ENCODE measurements around the gene ZNF785. TPM values are rescaled to one million over a fixed set of nuclear protein-coding genes. Genes with fewer than 3 reads are reported as not detected.

The ZNF785 gene
- polyA plus RNA-seq, 4 donors: 16.8 to 31.6 (median 19.6) TPM

DNA sequence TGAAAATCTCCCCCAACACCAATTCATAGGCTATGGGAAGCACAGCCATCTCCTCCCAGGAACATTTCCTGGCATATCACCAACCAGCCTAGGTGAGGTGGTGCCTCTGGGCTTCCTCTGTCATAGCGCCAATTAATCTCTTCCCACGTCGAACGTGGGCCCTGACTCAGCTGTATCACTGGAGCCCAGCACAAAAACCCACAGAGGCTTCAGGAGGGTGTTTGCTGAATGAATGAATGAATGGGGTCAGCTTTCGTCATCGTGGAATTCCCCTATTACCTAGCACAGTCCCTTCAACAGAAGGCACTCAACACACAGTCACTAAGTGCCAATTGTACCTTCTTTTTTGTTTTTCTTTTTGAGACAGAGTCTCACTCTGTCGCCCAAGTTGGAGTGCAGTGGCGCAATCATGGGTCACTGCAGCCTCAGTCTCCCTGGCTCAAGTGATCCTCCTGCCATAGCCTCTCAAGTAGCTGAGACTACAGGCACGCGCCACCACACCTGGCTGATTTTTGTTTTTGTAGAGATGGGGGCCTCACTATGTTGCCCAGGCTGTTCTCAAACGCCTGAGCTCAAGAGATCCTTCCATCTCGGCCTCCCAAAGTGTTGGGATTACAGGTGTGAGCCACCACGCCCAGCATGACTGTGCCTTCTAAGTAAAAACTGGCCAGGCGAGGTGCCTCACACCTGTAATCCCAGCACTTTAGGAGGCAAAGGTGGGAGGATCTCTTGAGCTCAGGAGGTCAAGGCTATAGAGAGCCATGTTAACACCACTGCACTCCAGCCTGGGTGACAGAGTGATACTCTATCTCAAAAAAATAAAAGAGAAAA, 18.1 kb downstream of the ZNF785 start:
- DNase-seq (ENCODE audit: low read depth in 4 of 4, low spot score in 3 of 4): no peak

DNA sequence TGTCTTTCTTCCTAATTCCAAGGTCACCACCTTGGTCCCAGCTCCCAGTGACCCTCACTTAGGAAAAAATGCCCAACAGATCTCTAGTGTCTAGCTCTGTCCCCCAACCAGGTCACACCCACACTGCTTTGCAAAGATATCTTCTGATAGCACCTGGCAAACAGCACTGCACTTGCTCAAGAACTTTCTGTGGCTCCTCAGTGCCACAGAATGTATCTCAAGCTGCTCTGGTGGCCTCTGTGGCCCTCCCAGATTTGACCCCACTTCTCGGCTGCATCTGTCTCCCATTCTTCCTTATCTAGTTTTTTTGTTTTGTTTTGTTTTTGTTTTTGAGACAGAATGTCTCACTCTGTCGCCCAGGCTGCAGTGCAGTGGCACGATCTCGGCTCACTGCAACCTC, 19.0 kb downstream of the ZNF785 start:
- no peak for DNase-seq (ENCODE audit: low read depth in 4 of 4, low spot score in 3 of 4)

- DNase-seq (ENCODE audit: low read depth in 4 of 4, low spot score in 3 of 4): no peak
Observed at GRCh38 chr16:30565984-30566383, 19.5 kb downstream of the ZNF785 start.

DNA sequence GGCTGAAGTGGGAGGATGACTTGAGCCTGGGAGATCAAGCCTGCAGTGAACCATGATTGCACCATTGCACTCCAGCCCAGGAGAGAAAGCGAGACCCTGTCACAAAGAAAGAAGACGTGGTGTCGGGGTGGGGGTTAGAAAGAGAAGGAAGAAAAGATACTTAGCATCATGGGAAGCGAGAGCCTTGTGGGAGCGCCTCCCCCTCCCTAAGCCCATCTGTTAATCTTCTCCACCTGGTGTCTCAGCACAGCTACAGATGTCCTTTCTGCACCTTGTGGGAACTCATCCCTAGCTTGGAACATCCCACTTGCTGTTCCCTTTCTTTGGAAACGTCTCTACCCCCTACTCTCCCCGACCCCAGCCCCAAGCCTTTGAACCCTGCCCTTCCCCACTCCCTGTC, 20.0 kb downstream of the ZNF785 start:
- DNase-seq (ENCODE audit: low read depth in 4 of 4, low spot score in 3 of 4): no peak

DNA sequence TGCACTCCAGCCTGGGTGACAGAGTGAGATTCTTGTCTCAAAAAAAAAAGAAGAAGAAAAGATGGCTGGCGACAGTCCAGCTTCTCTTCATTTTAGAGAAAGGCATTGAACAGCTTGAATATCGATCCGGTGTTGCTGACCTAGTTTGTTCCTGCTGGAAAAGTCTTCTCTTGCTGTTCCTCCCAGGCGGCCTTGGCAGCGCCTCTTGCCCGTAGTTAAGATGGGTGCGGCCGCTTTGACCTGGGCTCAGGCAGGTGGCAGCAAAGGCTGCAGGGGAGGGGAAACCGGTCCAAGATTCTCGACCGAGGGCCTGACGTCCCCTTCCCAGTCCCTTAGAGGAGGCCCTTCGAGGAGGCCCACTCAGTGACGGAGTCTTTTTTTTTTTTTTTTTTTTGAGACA, 23.5 kb downstream of the ZNF785 start:
- DNase-seq (ENCODE audit: low read depth in 4 of 4, low spot score in 3 of 4): no peak

GRCh38 chr16:30561089-30561816, 24.2 kb downstream of the ZNF785 start:
- no peak for DNase-seq (ENCODE audit: low read depth in 4 of 4, low spot score in 3 of 4)

- no peak for DNase-seq (ENCODE audit: low read depth in 4 of 4, low spot score in 3 of 4)
Observed at GRCh38 chr16:30559690-30560089, 25.8 kb downstream of the ZNF785 start.

GRCh38 chr16:30558789-30559377, 26.6 kb downstream of the ZNF785 start:
- no peak for DNase-seq (ENCODE audit: low read depth in 4 of 4, low spot score in 3 of 4)

DNA sequence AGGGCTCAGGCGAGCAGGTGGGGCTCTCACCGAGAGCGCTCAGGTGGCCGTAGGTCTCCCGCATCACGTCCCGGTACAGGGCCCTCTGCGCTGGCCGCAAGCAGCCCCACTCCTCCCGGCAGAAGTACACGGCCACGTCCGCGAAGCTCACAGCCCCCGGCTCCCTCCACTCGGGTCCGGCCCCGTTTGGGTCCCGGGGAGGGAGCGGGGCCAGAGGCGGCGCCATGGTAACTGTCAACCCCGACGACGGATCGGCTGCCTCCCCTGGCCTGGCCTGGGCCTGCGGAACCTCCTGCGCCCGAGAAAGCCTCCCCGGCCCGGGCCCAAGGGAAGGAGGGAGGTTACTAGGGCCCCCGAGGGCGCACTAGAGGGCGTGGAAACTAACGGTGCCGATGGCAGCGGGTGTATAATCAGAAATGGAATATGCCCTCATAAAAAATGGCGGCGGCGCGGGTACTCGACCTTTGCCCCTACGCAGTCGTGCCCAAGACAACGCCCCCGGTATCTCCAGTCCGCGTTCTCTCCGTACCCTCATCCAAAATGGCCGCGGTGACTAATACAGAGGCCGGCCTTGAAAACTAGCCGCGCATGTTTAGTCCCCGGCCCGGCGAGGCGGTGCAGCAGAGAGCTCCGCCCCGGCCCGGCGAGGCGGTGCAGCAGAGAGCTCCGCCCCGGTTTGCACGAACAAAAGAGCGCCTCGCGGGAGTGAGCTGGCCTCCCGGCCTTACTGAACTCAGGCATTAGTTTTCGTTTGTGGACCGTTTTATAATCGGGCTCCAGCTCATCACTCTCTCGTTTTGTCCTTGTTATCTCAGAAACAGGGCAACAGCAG, 27.3 kb downstream of the ZNF785 start, which contains the start of gene ZNF764:
ZNF764 (minus strand) TSS at position 418 of the 832 bp plus-strand sequence; CDS start at position 226, 192 bp downstream.
- DNase-seq (ENCODE audit: low read depth in 4 of 4, low spot score in 3 of 4): peak; percentile 86 to 96 (median 94)

DNA sequence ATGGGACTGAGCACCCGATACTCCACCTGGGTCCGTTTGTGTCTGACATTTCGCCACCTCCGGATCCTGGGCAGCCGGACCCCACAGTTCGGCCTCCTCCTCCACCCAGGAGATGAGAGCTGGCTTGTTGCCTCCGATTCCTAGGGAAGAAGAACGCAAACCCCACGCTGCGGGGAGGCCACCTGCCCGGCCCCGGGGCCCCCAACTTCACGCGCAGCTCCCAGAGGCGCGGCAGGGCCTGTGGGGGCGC, 27.9 kb downstream of the ZNF785 start:
- no peak for DNase-seq (ENCODE audit: low read depth in 4 of 4, low spot score in 3 of 4)

GRCh38 chr16:30556125-30556473, 29.4 kb downstream of the ZNF785 start:
- no peak for DNase-seq (ENCODE audit: low read depth in 4 of 4, low spot score in 3 of 4)

GRCh38 chr16:30555315-30556124, 30.0 kb downstream of the ZNF785 start:
- no peak for DNase-seq (ENCODE audit: low read depth in 4 of 4, low spot score in 3 of 4)

DNA sequence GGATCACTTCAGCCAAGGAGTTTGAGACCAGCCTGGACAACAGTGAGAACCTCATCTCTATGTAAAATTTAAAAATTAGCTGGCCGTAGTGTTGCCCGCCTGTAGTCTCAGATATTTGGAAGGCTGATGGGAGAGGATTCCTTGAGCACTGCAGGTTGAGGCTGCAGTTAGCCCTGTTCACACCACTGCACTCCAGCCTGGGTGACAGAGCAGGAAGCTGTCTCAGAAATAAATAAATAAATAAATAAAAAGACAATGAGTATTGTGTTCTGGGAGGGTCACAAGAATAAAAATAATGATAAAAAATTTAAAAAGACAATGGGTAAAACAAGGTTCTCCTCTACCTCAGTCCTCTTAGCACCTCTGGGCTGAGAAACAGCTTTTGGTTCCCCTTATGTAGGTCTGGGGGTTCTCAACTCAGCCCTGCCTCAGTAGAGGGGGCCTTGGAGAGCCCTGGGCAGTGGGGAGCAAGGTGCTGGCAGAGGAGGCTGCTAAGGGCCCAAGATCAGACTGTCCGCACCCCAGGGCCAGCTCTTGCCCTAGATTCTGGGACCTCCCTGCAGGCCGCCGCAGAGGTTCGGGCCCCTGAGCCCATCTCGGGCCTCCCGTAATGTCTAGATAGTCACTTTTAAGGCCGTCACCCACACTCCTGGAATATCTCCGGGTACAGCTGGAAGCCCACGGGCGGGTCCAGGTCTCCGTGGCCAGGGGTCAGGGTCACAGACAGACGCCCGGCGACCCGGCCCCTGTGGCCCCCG, 30.8 kb downstream of the ZNF785 start:
- no peak for DNase-seq (ENCODE audit: low read depth in 4 of 4, low spot score in 3 of 4)

DNA sequence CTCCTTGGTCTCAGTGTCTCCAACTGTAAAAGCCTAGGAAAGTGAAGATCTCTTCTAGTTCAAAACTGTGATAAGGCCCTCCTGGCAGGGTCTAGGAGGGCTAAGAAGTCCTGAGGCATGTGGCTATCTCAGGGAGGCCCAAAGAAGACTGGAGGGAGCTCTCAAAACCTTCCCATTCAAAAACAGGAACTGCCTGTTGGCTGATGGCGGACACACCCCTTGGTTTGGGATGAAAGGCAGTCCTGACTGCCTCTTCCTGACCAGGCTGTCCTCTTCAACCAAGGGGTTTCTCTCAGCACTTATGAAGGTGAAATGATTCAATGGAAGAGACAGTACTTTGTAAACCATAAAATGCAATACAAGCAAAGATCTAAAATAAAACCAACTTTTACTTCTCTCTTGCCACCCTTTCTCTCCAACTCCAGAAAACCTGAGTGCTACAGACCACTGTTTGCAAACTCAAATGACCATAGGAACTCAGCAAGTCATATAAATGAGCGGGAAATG, 32.1 kb downstream of the ZNF785 start:
- DNase-seq (ENCODE audit: low read depth in 4 of 4, low spot score in 3 of 4): no peak

- DNase-seq (ENCODE audit: low read depth in 4 of 4, low spot score in 3 of 4): no peak
Observed at GRCh38 chr16:30552956-30553355, 32.5 kb downstream of the ZNF785 start.

DNA sequence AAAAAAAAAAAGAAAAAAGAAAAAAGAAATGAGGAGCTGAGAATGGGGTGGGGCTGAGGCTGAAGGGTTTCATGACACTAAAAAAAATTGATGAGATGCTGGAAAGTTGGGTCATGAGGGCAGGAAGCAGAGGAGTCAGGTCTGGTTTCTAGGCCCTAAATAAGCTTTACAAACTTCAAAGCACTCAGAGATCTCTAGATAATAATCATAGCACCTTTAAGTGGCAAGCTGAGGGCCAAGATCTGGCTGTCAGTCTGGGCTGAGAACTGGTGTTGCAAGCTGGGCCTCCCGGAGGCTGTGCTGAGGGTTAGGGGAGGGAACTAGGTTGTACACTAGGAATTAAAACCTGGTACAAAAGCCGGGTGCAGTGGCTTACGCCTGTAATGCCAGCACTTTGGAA, 33.7 kb downstream of the ZNF785 start:
- DNase-seq (ENCODE audit: low read depth in 4 of 4, low spot score in 3 of 4): no peak

- no peak for DNase-seq (ENCODE audit: low read depth in 4 of 4, low spot score in 3 of 4)
Observed at GRCh38 chr16:30548416-30549253, 36.9 kb downstream of the ZNF785 start.

DNA sequence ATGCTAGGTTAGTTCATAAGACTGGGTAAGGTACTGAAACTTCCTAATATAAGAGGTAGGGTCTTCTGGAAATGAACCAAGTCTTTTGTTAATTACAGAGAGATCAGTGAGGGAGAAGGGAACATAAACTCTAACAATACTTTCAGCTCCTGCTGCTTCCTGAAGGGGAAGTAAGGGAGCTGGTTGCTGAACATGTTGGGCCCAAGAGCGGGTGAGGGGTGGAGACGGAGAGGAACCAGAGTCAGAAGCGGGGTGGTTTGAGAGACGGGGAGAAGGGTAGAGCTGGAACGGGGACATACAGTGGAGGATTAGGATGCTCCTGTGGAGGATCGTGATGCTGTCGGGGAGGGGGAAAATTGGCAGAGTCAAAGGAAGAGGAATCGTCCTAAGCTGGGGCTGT, 39.4 kb downstream of the ZNF785 start:
- no peak for DNase-seq (ENCODE audit: low read depth in 4 of 4, low spot score in 3 of 4)
